ENCODE measurements around the gene SPAG7.

GRCh38 chr17:4945176-4945943, 22.3 kb downstream of the SPAG7 start:
- no peak for TF ChIP-seq RAD21 (IDR thresholded peaks at IDR 0.05; ENCODE audit: low read length)
- TF ChIP-seq REST (IDR thresholded peaks at IDR 0.05; ENCODE audit: low read depth, low read length), result peak; percentile 25; the same call in 1 of the 2 replicates
- TF ChIP-seq CHD2 (IDR thresholded peaks at IDR 0.05; ENCODE audit: low read length, partially characterized antibody), result peak; percentile 29

All from SK-N-SH (cell line).